GM12801 (cell line): ENCODE measurements around the gene LIX1.

Experiments used
- CTCF ChIP-seq: IDR thresholded peaks from one replicate; pipeline ENCODE4 v1.5.1; 2011; ENCODE audit warnings: control low read depth; ENCODE audit not compliant: insufficient read length; ENCODE audit errors: extremely low read depth

The LIX1 gene

GRCh38 chr5:97100476-97100875, 41.9 kb downstream of the LIX1 start:
- TF ChIP-seq CTCF: no peak

- TF ChIP-seq CTCF: no peak
Observed at GRCh38 chr5:97098922-97099321, 43.5 kb downstream of the LIX1 start.

GRCh38 chr5:97097326-97098230, 44.8 kb downstream of the LIX1 start:
- TF ChIP-seq CTCF: no peak

- no peak for TF ChIP-seq CTCF
Observed at GRCh38 chr5:97096846-97097245, 45.6 kb downstream of the LIX1 start.

- TF ChIP-seq CTCF: no peak
Observed at GRCh38 chr5:97096191-97096590, 46.2 kb downstream of the LIX1 start.

GRCh38 chr5:97095318-97095732, 47.1 kb downstream of the LIX1 start:
- no peak for TF ChIP-seq CTCF

GRCh38 chr5:97094579-97095317, 47.7 kb downstream of the LIX1 start:
- TF ChIP-seq CTCF: no peak
